Breast epithelium (tissue), 4 donors: Measurements from ENCODE around the gene BTBD1. TPM values are rescaled to one million over a fixed set of nuclear protein-coding genes. Genes with fewer than 3 reads are reported as not detected.
A peak's percentile ranks its signal among the peaks of the same experiment; 100 is the strongest.

ENCODE experiments used
- DNase-seq, 2 donors: peaks; one replicate each; pipeline ENCODE4 v3.0.0-alpha.2; 2019; ENCODE audit warnings: low spot score in 2 of 2
- H3K27ac ChIP-seq, 2 donors: fragments of 200-600 bp; sonication (generic) in 1 of 2; one replicate each; pipeline ENCODE4 v1.5.1; 2016 to 2019; ENCODE audit warnings: mild to moderate bottlenecking in 1 of 2
- H3K27me3 ChIP-seq, 2 donors: fragments of 200-600 bp; sonication (generic) in 1 of 2; one replicate each; pipeline versions ENCODE4 v1.5.1 to v1.6.0; 2017 to 2019; ENCODE audit warnings: control low read depth in 1 of 2, mild to moderate bottlenecking in 1 of 2
- H3K36me3 ChIP-seq: fragments of 200-600 bp; one replicate; pipeline ENCODE4 v1.5.1; 2019
- H3K4me1 ChIP-seq, 2 donors: fragments of 200-600 bp; sonication (generic); one replicate each; pipeline ENCODE4 v1.5.1; 2016 to 2019; ENCODE audit warnings: control low read depth in 1 of 2
- H3K4me3 ChIP-seq, 3 donors: fragments of 200-600 bp; sonication (generic); 1 replicate in 2 of 3; 2 replicates in 1 of 3; pipeline ENCODE4 v1.5.1; 2016 to 2019; ENCODE audit warnings: mild to moderate bottlenecking in 3 of 3, moderate library complexity in 2 of 3
- H3K9me3 ChIP-seq, 2 donors: fragments of 200-600 bp; sonication (generic) in 1 of 2; one replicate each; pipeline ENCODE4 v1.5.1; 2016 to 2019; ENCODE audit warnings: control low read depth in 1 of 2
- CTCF ChIP-seq, 3 donors: fragments of 450-650 bp; IDR thresholded peaks; one replicate each; pipeline ENCODE4 v1.5.1; 2016 to 2017; ENCODE audit warnings: antibody characterized with exemption in 3 of 3, mild to moderate bottlenecking in 3 of 3, moderate library complexity in 3 of 3
- POLR2A ChIP-seq: fragments of 450-650 bp; IDR thresholded peaks from one replicate; pipeline ENCODE4 v1.6.1; 2016; ENCODE audit warnings: antibody characterized with exemption, mild to moderate bottlenecking, moderate library complexity
- POLR2AphosphoS5 ChIP-seq, 3 donors: sonication (generic); formaldehyde crosslinking; IDR thresholded peaks; one replicate each; pipeline ENCODE4 v1.6.1; 2017; ENCODE audit warnings: antibody characterized with exemption in 3 of 3
- intact Hi-C: fragments of 100-400 bp; cut with DNase I; formaldehyde crosslinking; loops from one replicate; pipeline ENCODE4 v1.15.1; 2023; ENCODE audit warnings: low total_unique reads
- total RNA-seq, 3 donors: library from RNA; depleted of rRNA; stranded (reverse); fragments of >200 nt; gene quantifications; one replicate each; pipeline ENCODE4 v1.1.0, GENCODE V29; 2016

The BTBD1 gene
- total RNA-seq, 3 donors from 2014 or later = 71.1 to 88.8 (median 87.5) TPM

- intact Hi-C loops = no loop called here
- Histone ChIP-seq H3K9me3 (no peaks in the 10 kb centered on the region), H3K27me3 (peaks cover 0 to 35% of the 10 kb centered on the region in 2 donors), H3K27ac (peak overlapping the region in 1 of 2 donors; percentile 33), H3K36me3 (no peaks in the 10 kb centered on the region), H3K4me3 (peak overlapping the region; percentile 51 to 73 (median 53)), H3K4me1 (peaks cover 0 to 4% of the 10 kb centered on the region in 2 donors)
- TF ChIP-seq POLR2AphosphoS5 (IDR thresholded peaks at IDR 0.05) = no peak
- no peak for TF ChIP-seq POLR2A
- no peak for TF ChIP-seq CTCF (IDR thresholded peaks at IDR 0.05)
- peak in 1 of 2 donors; percentile 30 for DNase-seq
Observed at GRCh38 chr15:83108266-83109219, 41.5 kb upstream of the BTBD1 start.

DNA sequence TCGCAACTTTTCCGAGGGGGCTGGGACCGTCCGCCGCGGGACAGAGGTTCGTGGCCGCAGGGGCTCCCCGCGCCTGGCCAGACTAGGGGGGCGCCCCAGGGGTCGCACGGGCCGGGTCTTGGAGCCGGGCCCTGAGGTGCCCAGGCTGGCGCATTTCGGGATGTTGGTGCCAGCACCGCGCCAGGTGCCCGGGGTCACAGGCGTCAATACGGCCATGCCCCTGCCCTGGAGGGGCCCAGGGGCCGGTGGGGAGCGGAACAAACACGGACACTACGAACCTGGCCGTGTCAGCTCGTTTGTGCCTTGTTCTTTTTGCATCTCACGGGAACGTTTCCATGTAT is 40.8 kb upstream of the BTBD1 start:
- peak overlapping the region in 1 of 2 donors; percentile 51 for H3K27ac ChIP-seq
- TF ChIP-seq CTCF (IDR thresholded peaks at IDR 0.05) (no peak), POLR2AphosphoS5 (IDR thresholded peaks at IDR 0.05) (no peak), POLR2A (no peak)
- intact Hi-C loops = no loop called here
- DNase-seq = no peak
- peak overlapping the region; percentile 51 to 73 (median 53) for H3K4me3 ChIP-seq
- H3K36me3 ChIP-seq = no peaks in the 10 kb centered on the region
- H3K27me3 ChIP-seq = peaks cover 0 to 35% of the 10 kb centered on the region in 2 donors
- H3K9me3 ChIP-seq = no peaks in the 10 kb centered on the region
- H3K4me1 ChIP-seq = peaks cover 0 to 4% of the 10 kb centered on the region in 2 donors

- no peak for DNase-seq
- peak within 1 kb of the TSS in 1 of 2 donors; percentile 51 for H3K27ac ChIP-seq
- peaks cover 0 to 35% of the 10 kb centered on the region in 2 donors for H3K27me3 ChIP-seq
- H3K36me3 ChIP-seq = no peaks in the 10 kb centered on the region
- H3K4me1 ChIP-seq = peaks cover 0 to 4% of the 10 kb centered on the region in 2 donors
- TF ChIP-seq CTCF (IDR thresholded peaks at IDR 0.05) (no peak), POLR2A (no peak), POLR2AphosphoS5 (IDR thresholded peaks at IDR 0.05) (no peak)
- peak within 1 kb of the TSS; percentile 51 to 73 (median 53) for H3K4me3 ChIP-seq
- no peaks in the 10 kb centered on the region for H3K9me3 ChIP-seq
- intact Hi-C loops = no loop called here
Observed at GRCh38 chr15:83106994-83107840, 40.2 kb upstream of the BTBD1 start, which contains the start of gene TM6SF1. Gene TM6SF1 (plus strand): TSS chr15:83107645. CDS start chr15:83107681, 36 bp downstream.

DNA sequence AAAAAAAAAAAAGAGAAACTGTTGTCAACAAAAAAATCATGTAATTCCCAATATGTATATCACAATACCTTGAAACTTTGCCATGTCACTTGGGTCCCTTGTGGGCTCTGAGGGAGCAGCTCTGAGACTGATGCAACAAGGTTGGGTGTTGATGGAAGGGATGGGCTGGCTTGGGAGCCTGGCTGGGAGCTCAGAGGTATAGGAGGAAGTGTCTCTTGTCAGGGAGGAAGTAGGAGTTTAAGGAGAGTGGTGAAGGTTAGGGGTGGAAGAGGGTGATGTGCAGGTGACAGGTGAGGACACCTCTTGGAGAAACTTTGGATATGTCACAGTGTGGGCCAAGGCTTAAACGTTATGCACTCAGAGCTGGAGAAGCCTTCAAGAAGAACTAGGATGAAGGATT is 38.4 kb upstream of the BTBD1 start:
- no peak for DNase-seq
- H3K27me3 ChIP-seq = peaks cover 0 to 31% of the 10 kb centered on the region in 2 donors
- no peaks in the 10 kb centered on the region for H3K36me3 ChIP-seq
- intact Hi-C loops = no loop called here
- no peaks in the 10 kb centered on the region for H3K9me3 ChIP-seq
- TF ChIP-seq CTCF (IDR thresholded peaks at IDR 0.05) (no peak), POLR2AphosphoS5 (IDR thresholded peaks at IDR 0.05) (no peak), POLR2A (no peak)
- H3K27ac ChIP-seq = no peak overlapping the region
- H3K4me3 ChIP-seq = no peak overlapping the region
- H3K4me1 ChIP-seq = peaks cover 0 to 4% of the 10 kb centered on the region in 2 donors
